SIG-M5 treated with dmso at 0.1 percent for 504 hours (cell line): ENCODE data around the gene RAB18.
"Not testable (repeated sequence)": the region's sequence is repeated elsewhere in the genome, so short reads cannot be mapped to it uniquely, and the experiment has no call there.

Experiments used
- DNase-seq: peaks from one replicate; lab custom pipeline; 2025; ENCODE audit not compliant: unreplicated experiment; lab: John Stamatoyannopoulos, UW

RAB18 gene

GRCh38 chr10:27542812-27543211, 38.7 kb downstream of the RAB18 start:
- DNase-seq: no peak

DNA sequence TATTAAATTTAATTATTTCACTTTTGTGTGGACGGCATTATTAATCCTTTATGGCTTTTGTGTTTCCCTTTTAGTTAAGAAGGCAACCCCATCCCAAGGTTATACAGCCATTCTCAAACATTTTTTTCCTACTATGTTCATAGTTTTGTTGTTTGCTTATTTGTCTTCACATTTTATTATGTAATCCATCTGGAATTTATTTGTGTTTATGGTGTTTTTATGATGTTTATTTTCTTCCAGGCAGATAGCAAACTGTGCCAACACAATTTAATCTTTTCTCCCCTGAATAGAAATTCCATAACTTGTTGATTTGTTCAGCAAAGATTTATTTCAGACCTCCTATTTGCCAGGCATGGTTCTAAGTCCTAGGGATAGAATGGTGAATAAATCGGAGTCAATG, 42.9 kb downstream of the RAB18 start:
- no peak for DNase-seq

DNA sequence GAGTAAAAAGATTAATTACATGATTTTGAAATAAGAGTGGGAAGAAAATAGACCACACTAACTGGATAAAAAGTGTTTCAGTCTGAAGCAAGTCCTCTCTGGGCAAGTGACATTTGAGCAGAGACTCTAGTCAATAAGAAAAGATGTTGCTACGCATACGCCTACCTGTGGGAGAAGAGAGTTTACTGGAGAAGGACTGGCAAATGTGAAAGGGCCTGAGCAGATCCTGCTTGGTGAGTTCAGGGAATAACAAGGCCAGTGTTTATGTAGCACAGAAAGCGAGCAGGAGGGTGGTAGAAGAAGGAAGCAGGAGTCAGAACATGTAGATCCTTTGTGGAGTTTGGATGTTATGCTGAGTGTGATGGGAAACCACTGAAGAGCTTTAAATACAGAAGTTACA, 43.4 kb downstream of the RAB18 start:
- no peak for DNase-seq

- no peak for DNase-seq
These were observed 46.7 kb downstream of the RAB18 start for GRCh38 chr10:27550823-27551222.

- DNase-seq: peak; percentile 51
These were observed 54.5 kb downstream of the RAB18 start for GRCh38 chr10:27558612-27559020.

DNA sequence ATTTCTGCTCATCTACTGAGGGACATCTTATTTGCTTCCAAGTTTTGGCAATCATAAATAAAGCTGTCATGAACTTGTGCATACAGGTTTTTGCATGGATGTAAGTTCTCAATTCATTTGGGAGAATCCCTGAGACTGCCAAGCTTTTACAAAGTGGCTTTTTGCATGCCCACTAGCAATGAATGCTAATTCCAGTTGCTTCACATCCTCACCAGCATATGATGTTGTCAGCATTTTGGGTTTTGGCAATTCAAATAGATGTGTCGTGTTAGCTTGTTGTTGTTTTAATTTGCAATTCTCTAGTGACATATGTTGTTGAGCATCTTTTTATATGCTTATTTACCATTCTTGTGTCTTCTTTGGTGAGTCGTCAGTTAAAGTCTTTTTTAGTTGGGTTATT, 57.2 kb downstream of the RAB18 start:
- DNase-seq: no peak

- no peak for DNase-seq
These were observed 60.3 kb downstream of the RAB18 start for GRCh38 chr10:27564398-27564797.

DNA sequence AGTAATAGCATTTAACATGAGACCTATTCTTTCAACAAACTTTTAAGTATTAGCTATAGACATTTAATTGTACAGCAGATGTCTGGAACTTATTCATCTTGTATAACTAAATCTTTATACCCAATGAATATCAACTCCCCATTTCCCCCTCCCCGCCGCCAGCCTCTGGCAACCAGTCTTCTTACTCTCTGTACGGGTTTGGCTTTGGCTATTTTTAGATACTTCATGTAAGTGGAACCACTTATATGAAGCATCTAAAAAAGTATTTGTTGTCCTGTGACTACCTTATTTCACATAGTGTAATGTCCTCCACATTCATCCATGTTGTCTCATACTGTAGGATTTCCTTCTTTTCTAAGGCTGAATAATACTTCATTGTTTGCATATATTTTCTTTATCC, 60.8 kb downstream of the RAB18 start:
- no peak for DNase-seq

DNA sequence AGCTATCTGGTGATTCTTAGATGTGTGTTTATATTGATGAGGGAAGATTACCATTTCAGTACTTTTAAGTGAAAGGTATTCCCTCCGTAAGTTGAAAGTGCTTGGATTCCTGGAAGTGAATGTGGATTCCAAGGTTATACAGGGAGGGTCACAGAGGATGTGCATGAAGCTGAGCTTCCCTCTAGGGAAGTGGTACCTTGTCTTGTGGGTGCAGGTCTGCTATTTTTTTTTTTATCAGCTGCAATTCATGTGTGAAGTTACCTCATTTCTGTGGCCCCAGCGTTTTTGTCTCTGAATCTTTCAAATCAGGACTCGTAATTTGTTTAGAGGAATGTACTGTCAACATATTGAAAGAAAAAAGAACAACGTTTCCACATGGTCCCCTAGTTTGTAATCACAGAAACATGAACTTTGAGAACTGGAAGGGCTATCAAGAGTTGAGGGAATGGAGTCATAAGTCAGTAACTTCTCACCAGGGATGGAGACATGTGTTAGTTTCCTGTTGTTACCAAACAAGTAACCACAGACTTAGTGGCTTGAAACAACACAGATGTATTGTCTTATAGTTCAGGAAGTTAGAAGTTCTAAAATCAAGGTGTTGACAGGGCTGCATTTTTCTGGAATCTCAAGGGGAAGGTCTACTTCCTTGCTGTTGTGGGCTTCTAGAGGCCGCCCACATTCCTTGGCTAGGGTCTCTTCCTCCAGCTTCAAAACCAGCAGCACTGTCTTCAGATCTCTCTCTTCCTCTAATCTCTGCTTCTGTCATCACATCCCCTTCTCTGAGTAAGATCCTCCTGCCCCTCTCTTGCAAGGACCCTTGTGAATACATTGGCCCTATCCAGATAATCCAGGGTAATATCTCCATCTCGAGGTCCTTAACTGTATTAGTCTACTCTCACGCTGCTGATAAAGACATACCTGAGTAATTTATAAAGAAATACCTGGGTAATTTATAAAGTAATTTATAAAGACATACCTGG, 64.4 kb downstream of the RAB18 start:
- DNase-seq: no peak

- no peak for DNase-seq
These were observed 65.8 kb downstream of the RAB18 start for GRCh38 chr10:27569946-27570345.

GRCh38 chr10:27577038-27577437, 72.9 kb downstream of the RAB18 start:
- not testable (repeated sequence) for DNase-seq

DNA sequence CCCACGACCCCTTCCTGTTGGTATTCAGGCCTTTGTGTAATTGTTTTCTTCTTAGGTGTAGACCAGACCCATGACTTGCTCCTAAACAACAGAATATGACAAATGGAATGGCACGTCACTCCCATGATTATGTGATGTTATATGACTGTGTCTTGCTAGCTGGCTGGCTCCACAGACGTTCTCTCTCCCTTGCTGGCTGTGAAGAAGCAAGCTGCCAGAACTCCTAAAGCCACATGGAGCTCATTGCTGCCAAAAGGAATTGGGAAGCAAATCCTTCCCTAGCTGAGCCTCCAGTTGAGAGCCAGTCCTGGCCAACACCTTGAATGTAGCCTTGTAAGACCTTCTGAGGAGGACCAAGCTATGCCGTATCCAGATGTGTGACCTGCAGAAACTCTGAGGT, 74.2 kb downstream of the RAB18 start:
- no peak for DNase-seq

- no peak for DNase-seq
These were observed 77.1 kb downstream of the RAB18 start for GRCh38 chr10:27581225-27581624.

- no peak for DNase-seq
These were observed 80.2 kb downstream of the RAB18 start for GRCh38 chr10:27584302-27584701.
